Epithelial cell of proximal tubule (primary cell): ENCODE results near the gene HSD17B12. TPM values are rescaled to one million over a fixed set of nuclear protein-coding genes. Genes with fewer than 3 reads are reported as not detected.

Source experiments
- DNase-seq: peaks from one replicate; pipeline ENCODE4 v3.0.0-alpha.2; 2011; ENCODE audit warnings: low read depth
- H3K4me3 ChIP-seq: 2 replicates; pipeline ENCODE4 v1.5.1; 2011; ENCODE audit warnings: low read depth, mild to moderate bottlenecking, low read length
- total RNA-seq: library from RNA; depleted of rRNA; stranded (reverse); fragments of >200 nt; gene quantifications from 2 replicates; pipeline ENCODE4 v1.2.3, GENCODE V29; 2015
- TF ChIP-seq, protein P1 (sequence below): conservative IDR thresholded peaks from 2 replicates; pipeline ENCODE4 v1.5.1; 2012; ENCODE audit warnings: low read depth, mild to moderate bottlenecking, low read length

Gene HSD17B12
- total RNA-seq, 1 donor from 2014 or later: 49.5 TPM

GRCh38 chr11:43774786-43775185, 94.2 kb downstream of the HSD17B12 start:
- TF ChIP-seq, protein P1, sequence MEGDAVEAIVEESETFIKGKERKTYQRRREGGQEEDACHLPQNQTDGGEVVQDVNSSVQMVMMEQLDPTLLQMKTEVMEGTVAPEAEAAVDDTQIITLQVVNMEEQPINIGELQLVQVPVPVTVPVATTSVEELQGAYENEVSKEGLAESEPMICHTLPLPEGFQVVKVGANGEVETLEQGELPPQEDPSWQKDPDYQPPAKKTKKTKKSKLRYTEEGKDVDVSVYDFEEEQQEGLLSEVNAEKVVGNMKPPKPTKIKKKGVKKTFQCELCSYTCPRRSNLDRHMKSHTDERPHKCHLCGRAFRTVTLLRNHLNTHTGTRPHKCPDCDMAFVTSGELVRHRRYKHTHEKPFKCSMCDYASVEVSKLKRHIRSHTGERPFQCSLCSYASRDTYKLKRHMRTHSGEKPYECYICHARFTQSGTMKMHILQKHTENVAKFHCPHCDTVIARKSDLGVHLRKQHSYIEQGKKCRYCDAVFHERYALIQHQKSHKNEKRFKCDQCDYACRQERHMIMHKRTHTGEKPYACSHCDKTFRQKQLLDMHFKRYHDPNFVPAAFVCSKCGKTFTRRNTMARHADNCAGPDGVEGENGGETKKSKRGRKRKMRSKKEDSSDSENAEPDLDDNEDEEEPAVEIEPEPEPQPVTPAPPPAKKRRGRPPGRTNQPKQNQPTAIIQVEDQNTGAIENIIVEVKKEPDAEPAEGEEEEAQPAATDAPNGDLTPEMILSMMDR: no peak
- DNase-seq: no peak
- H3K4me3 ChIP-seq: no peak overlapping the region

- DNase-seq: no peak
- TF ChIP-seq, protein P1: no peak
- no peak overlapping the region for H3K4me3 ChIP-seq
Observed at GRCh38 chr11:43779306-43779705, 98.8 kb downstream of the HSD17B12 start.

DNA sequence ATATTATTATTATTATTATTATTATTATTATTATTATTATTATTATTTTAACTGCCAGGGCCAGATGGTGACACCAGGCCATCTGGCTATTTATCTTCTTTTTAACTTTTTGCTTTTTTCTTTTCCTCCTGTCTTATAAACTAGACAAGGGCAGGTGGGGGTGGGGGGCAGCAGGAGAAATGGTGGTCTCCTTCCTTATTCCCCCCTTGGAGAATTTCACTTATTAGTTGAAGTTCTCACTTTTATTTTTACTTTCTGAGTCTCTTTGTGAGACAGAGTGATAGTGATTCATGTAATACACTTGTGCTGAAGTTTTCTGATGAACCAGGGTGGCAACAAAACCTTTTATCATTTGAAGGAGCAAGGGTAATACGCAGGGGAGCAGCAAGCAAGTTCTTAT, 103.8 kb downstream of the HSD17B12 start:
- H3K4me3 ChIP-seq: no peak overlapping the region
- DNase-seq: no peak
- TF ChIP-seq, protein P1: no peak

DNA sequence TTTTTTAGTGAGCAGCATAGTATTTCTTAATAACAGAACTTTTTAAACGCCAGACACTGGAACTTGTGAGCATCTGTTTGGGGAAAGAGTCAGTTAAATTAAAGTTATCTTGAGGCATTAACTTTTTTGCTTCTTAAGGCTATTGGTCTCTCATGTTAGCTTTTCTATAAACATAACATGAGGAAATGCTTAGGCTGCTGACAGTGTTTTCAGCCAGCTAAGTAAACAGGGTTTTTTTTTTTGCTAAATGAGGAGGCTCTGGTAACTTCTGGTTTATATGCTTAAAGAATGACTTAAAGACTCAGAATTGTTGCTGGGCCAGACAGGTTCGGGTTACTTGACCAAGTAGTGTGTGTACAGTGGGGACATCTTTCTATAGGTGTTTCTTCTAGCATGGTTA, 104.3 kb downstream of the HSD17B12 start:
- DNase-seq: no peak
- no peak overlapping the region for H3K4me3 ChIP-seq
- TF ChIP-seq, protein P1: no peak

GRCh38 chr11:43785318-43785717, 104.8 kb downstream of the HSD17B12 start:
- H3K4me3 ChIP-seq: no peak overlapping the region
- no peak for DNase-seq
- TF ChIP-seq, protein P1: no peak

DNA sequence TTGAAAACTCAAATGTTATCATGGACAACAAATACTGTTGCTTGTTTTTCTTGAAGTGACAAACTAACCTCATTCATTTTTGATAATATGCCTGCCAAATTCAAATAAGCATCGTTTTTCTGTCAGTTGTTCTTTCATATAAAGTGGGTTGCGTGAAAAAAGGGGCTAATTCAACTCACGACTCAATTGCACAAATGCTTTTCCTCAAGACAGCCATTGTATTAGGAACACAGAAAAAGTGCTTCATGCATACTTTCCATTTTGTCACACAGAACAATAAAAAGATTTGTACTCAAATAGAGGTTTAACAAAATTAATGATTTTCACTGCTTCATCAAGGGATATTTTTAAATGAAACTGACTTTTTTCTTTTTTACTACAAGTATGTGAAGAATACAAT, 105.5 kb downstream of the HSD17B12 start:
- DNase-seq: no peak
- TF ChIP-seq, protein P1: no peak
- H3K4me3 ChIP-seq: no peak overlapping the region

GRCh38 chr11:43787824-43788223, 107.3 kb downstream of the HSD17B12 start:
- TF ChIP-seq, protein P1: no peak
- DNase-seq: no peak
- no peak overlapping the region for H3K4me3 ChIP-seq
